Psoas muscle (tissue), 8 donors: Measurements from ENCODE around the gene RPL7L1. TPM values are rescaled to one million over a fixed set of nuclear protein-coding genes. Genes with fewer than 3 reads are reported as not detected.

Experiments
- ATAC-seq, 4 donors: fragments of 200-7000 bp; cut with Tn5 transposase; one replicate each; pipeline ENCODE4 v1.9.1; 2020; ENCODE audit warnings: moderate library complexity in 3 of 4, mild to moderate bottlenecking in 2 of 4
- DNase-seq, 2 donors: peaks; one replicate each; pipeline ENCODE4 v3.0.0-alpha.2; 2020
- H3K27ac ChIP-seq: fragments of 200-600 bp; one replicate; pipeline ENCODE4 v1.8.0; 2022
- H3K27me3 ChIP-seq, 3 donors: fragments of 200-600 bp in 1 of 3; one replicate each; pipeline versions ENCODE4 v1.6.1 to v1.8.0; 2013 to 2022; ENCODE audit warnings: low read length in 2 of 3, mild to moderate bottlenecking in 2 of 3, moderate library complexity in 1 of 3; ENCODE audit not compliant: insufficient read depth in 3 of 3
- H3K36me3 ChIP-seq, 2 donors: fragments of 200-600 bp in 1 of 2; one replicate each; pipeline versions ENCODE4 v1.6.1 to v1.8.0; 2013 to 2022; ENCODE audit warnings: low read depth in 1 of 2, mild to moderate bottlenecking in 1 of 2, moderate library complexity in 1 of 2; ENCODE audit not compliant: insufficient read depth in 1 of 2
- H3K4me1 ChIP-seq: fragments of 200-600 bp; one replicate; pipeline ENCODE4 v1.8.0; 2022
- H3K4me3 ChIP-seq: fragments of 200-600 bp; one replicate; pipeline ENCODE4 v1.8.0; 2022; ENCODE audit warnings: mild to moderate bottlenecking
- H3K9me3 ChIP-seq: fragments of 200-600 bp; one replicate; pipeline ENCODE4 v1.8.0; 2022
- CTCF ChIP-seq: fragments of 200-600 bp; IDR thresholded peaks from one replicate; pipeline ENCODE4 v1.8.0; 2022; ENCODE audit warnings: antibody characterized with exemption
- WGBS, 3 donors: extraction: QIAGEN DNeasy Blood & Tissue Kit; methylation state at CpG; one replicate each; pipeline versions ENCODE4 v1.1.6 to v1.1.7; 2013; 5-methylcytosine and 5-hydroxymethylcytosine counted together
- intact Hi-C, 2 donors: fragments of 100-400 bp; cut with DNase I; formaldehyde crosslinking; loops; one replicate each; pipeline versions ENCODE4 v1.11.0 to v1.14.2; 2022
- polyA plus RNA-seq, 3 donors: library from polyadenylated mRNA; stranded (reverse); fragments of 200-250 nt; gene quantifications; one replicate each; pipeline ENCODE4 v1.2.3, GENCODE V29; 2013
- total RNA-seq, 4 donors: library from RNA; stranded (reverse); fragmentation: NEBNext Ultra II Directional in 2 of 4; extraction: Animal tissue kit (Norgen Biotek cat#: 25700) in 2 of 4; gene quantifications; one replicate each; pipeline versions ENCODE4 v1.2.1 to v1.2.4, GENCODE V29; 2021 to 2023
- donor health status: healthy with polysubstance abuse.
- donor health status: DM: no; HTN: no; CAD: no; lungs with moderate emphysema.
- donor health status: Bipolar disorder and iron deficiency.
- donor health status: healthy.
- donor health status: DM: yes; HTN: yes; CAD: no.
- donor health status: DM: no; HTN: no; CAD: no.
- donor health status: DM: no; HTN: no; CAD: no.
- donor health status: DM: yes; HTN: yes; CAD: no.

RPL7L1 gene
- total and polyA plus RNA-seq, 7 donors, result 35.5 to 107 (median 68.7) TPM

GRCh38 chr6:42923666-42924065 lies 44.2 kb downstream of the RPL7L1 start:
- DNase-seq (no peak), ATAC-seq (no peak)
- H3K4me3 ChIP-seq, result no peak overlapping the region
- no peaks in the 10 kb centered on the region for H3K9me3 ChIP-seq
- H3K36me3 ChIP-seq, result no peaks in the 10 kb centered on the region
- no peak overlapping the region for H3K27ac ChIP-seq
- intact Hi-C loops, result no loop called here
- H3K27me3 ChIP-seq, result no peaks in the 10 kb centered on the region
- peaks cover 2% of the 10 kb centered on the region for H3K4me1 ChIP-seq
- WGBS, 3 donors, result 74 to 87% (median 75%) methylated on average over 2 of the region's 2 CpGs
- no peak for TF ChIP-seq CTCF

GRCh38 chr6:42925248-42925857 lies 45.9 kb downstream of the RPL7L1 start:
- Histone ChIP-seq H3K27me3 (no peaks in the 10 kb centered on the region), H3K4me1 (peaks cover 8% of the 10 kb centered on the region), H3K36me3 (no peaks in the 10 kb centered on the region), H3K4me3 (no peak overlapping the region), H3K9me3 (no peaks in the 10 kb centered on the region), H3K27ac (no peak overlapping the region)
- 41 to 51% (median 44%) methylated on average over 23 of the region's 23 CpGs for WGBS, 3 donors
- no peak for ATAC-seq
- no peak for TF ChIP-seq CTCF
- intact Hi-C loops, result no loop called here
- no peak for DNase-seq

GRCh38 chr6:42928986-42929820 lies 49.8 kb downstream of the RPL7L1 start, which contains the start of gene CNPY3:
TSS of gene CNPY3 (plus strand) at chr6:42929480. CDS start at chr6:42929571, 91 bp downstream.
- WGBS, 3 donors, result 0 to 1% (median 1%) methylated on average over 54 to 63 of the region's 63 CpGs
- Histone ChIP-seq H3K27me3 (no peaks in the 10 kb centered on the region), H3K27ac (peak within 1 kb of the TSS; percentile 89), H3K4me3 (peak within 1 kb of the TSS; percentile 91), H3K9me3 (no peaks in the 10 kb centered on the region), H3K4me1 (peaks cover 13% of the 10 kb centered on the region), H3K36me3 (peaks cover 0 to 1% of the 10 kb centered on the region in 2 donors)
- ATAC-seq (peak; percentile 95 to 98 (median 96)), DNase-seq (peak; percentile 93 to 97)
- intact Hi-C loops, result no loop called here
- TF ChIP-seq CTCF, result no peak

- peak overlapping the region; percentile 91 for H3K4me3 ChIP-seq
- H3K27me3 ChIP-seq, result no peaks in the 10 kb centered on the region
- DNase-seq (no peak), ATAC-seq (peak in 2 of 4 donors; percentile 4 to 10)
- 4 to 7% (median 5%) methylated on average over 16 of the region's 16 CpGs for WGBS, 3 donors
- intact Hi-C loops, result loop anchor here in 1 of 2 donors (5.0 kb wide), 1 partner anchor 42 kb away; no protein-coding TSS in a partner anchor
- peaks cover 13% of the 10 kb centered on the region for H3K4me1 ChIP-seq
- H3K36me3 ChIP-seq, result peaks cover 0 to 8% of the 10 kb centered on the region in 2 donors
- TF ChIP-seq CTCF, result no peak
- H3K9me3 ChIP-seq, result no peaks in the 10 kb centered on the region
- peak overlapping the region; percentile 89 for H3K27ac ChIP-seq
Measured at GRCh38 chr6:42929821-42930360, 50.5 kb downstream of the RPL7L1 start.
